Measurements from ENCODE around the gene ZNF691. TPM values are rescaled to one million over a fixed set of nuclear protein-coding genes. Genes with fewer than 3 reads are reported as not detected.
"Not testable (repeated sequence)": the region's sequence is repeated elsewhere in the genome, so short reads cannot be mapped to it uniquely, and the experiment has no call there.

The ZNF691 gene
- polyA plus RNA-seq, 1 experiment: 5.6 TPM

GRCh38 chr1:42887366-42887765 lies 41.0 kb downstream of the ZNF691 start:
- H3K4me3 ChIP-seq (ENCODE audit: low read depth, low read length): no peak overlapping the region
- no peaks in the 10 kb centered on the region for H3K36me3 ChIP-seq (ENCODE audit: control insufficient read depth, insufficient read depth, low read length)
- DNase-seq (ENCODE audit: low read depth): no peak
- CTCF ChIA-PET: interaction anchor here (0.8 kb wide), 1 partner anchor 111 kb away, joined by 3 read pairs; no protein-coding TSS in a partner anchor
- POLR2A ChIA-PET: interaction anchor here (0.6 kb wide), 1 partner anchor 66 kb away, joined by 10 read pairs; no protein-coding TSS in a partner anchor
- no peak for TF ChIP-seq CTCF (IDR thresholded peaks at IDR 0.05; ENCODE audit: insufficient read depth, low read depth, low read length)
- peaks cover 5% of the 10 kb centered on the region for H3K27me3 ChIP-seq (ENCODE audit: control insufficient read depth, insufficient read depth, low read length)

GRCh38 chr1:42888013-42888633 lies 41.7 kb downstream of the ZNF691 start:
- no peak for DNase-seq (ENCODE audit: low read depth)
- ChIA-PET POLR2A (no interaction called here), CTCF (interaction anchor here (0.8 kb wide), 1 partner anchor 112 kb away, joined by 3 read pairs; no protein-coding TSS in a partner anchor)
- TF ChIP-seq CTCF (IDR thresholded peaks at IDR 0.05; ENCODE audit: insufficient read depth, low read depth, low read length): no peak
- Histone ChIP-seq H3K36me3 (ENCODE audit: control insufficient read depth, insufficient read depth, low read length) (no peaks in the 10 kb centered on the region), H3K27me3 (ENCODE audit: control insufficient read depth, insufficient read depth, low read length) (peaks cover 5% of the 10 kb centered on the region), H3K4me3 (ENCODE audit: low read depth, low read length) (no peak overlapping the region)

- ChIA-PET CTCF (interaction anchor here (1.3 kb wide), 1 partner anchor 14 kb away, joined by 4 read pairs; no protein-coding TSS in a partner anchor), POLR2A (no interaction called here)
- no peak for DNase-seq (ENCODE audit: low read depth)
- Histone ChIP-seq H3K4me3 (ENCODE audit: low read depth, low read length) (no peak overlapping the region), H3K36me3 (ENCODE audit: control insufficient read depth, insufficient read depth, low read length) (no peaks in the 10 kb centered on the region), H3K27me3 (ENCODE audit: control insufficient read depth, insufficient read depth, low read length) (peaks cover 5% of the 10 kb centered on the region)
- TF ChIP-seq CTCF (IDR thresholded peaks at IDR 0.05; ENCODE audit: insufficient read depth, low read depth, low read length): no peak
These were observed 42.9 kb downstream of the ZNF691 start for GRCh38 chr1:42889264-42889663.

- Histone ChIP-seq H3K4me3 (ENCODE audit: low read depth, low read length) (no peak overlapping the region), H3K36me3 (ENCODE audit: control insufficient read depth, insufficient read depth, low read length) (no peaks in the 10 kb centered on the region), H3K27me3 (ENCODE audit: control insufficient read depth, insufficient read depth, low read length) (peaks cover 5% of the 10 kb centered on the region)
- ChIA-PET POLR2A (no interaction called here), CTCF (no interaction called here)
- no peak for TF ChIP-seq CTCF (IDR thresholded peaks at IDR 0.05; ENCODE audit: insufficient read depth, low read depth, low read length)
- DNase-seq (ENCODE audit: low read depth): no peak
These were observed 45.2 kb downstream of the ZNF691 start for GRCh38 chr1:42891465-42892138.

GRCh38 chr1:42899960-42900359 lies 53.5 kb downstream of the ZNF691 start:
- CTCF ChIA-PET: interaction anchor here (0.9 to 2.2 kb wide), 2 partner anchors 20 to 122 kb away, joined by 3 to 9 read pairs; no protein-coding TSS in a partner anchor

More at GRCh38 chr1:42899960-42900359, 53.5 kb downstream of the ZNF691 start:
- POLR2A ChIA-PET; H3K27me3 ChIP-seq (ENCODE audit: control insufficient read depth, insufficient read depth, low read length); H3K36me3 ChIP-seq (ENCODE audit: control insufficient read depth, insufficient read depth, low read length); H3K4me3 ChIP-seq (ENCODE audit: low read depth, low read length); DNase-seq (ENCODE audit: low read depth): not testable (repeated sequence)

Other genes starting within 250 kb of the ZNF691 start
- gene PPIH, start 188.2 kb upstream of the ZNF691 start, polyA plus RNA-seq (2011; rRNA removed): 20.3 and 37.6 TPM in 2 replicates
- 387 and 486 TPM in 2 replicates for gene YBX1, start 164.2 kb upstream of the ZNF691 start, polyA plus RNA-seq (2011; rRNA removed)
- gene CLDN19, start 106.4 kb upstream of the ZNF691 start, polyA plus RNA-seq (2011; rRNA removed): not detected in 2 replicates
- 167 and 228 TPM in 2 replicates for gene P3H1, start 79.6 kb upstream of the ZNF691 start, polyA plus RNA-seq (2011; rRNA removed)
- gene C1orf50, start 79.4 kb upstream of the ZNF691 start, polyA plus RNA-seq (2011; rRNA removed): 2.0 and 4.2 TPM in 2 replicates
- gene TMEM269, start 61.6 kb upstream of the ZNF691 start, polyA plus RNA-seq (2011; rRNA removed): not detected in 2 replicates
- 24.4 and 26.5 TPM in 2 replicates for gene ERMAP, start 29.5 kb upstream of the ZNF691 start, polyA plus RNA-seq (2011; rRNA removed)
- gene SVBP, start 29.2 kb upstream of the ZNF691 start, polyA plus RNA-seq (2011; rRNA removed): 10.5 and 20.2 TPM in 2 replicates
- gene SLC2A1, start 112.3 kb downstream of the ZNF691 start, polyA plus RNA-seq (2011; rRNA removed): 100 and 193 TPM in 2 replicates

Data from BJ (cell line).